ENCODE results near the gene COMMD2.

COMMD2 gene

DNA sequence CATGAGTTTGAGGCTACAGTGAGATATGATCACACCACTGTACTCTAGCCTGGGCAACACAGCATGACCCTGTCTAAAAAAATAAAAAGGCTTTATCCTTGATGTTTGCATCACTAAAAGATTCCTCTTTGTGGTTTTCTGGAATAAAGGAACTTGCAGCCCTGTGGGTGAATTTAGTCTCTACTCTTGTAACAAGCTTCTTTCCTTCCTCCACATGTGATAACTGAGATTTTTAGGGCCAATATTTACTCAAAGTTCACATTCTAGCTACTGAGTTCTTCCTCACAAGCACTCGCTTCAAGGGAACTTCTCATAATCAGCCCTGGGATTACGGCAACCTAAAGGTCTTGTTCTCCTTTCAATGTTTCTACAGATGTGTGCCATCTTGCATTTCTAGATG, 24.6 kb downstream of the COMMD2 start:
- no peak for DNase-seq (ENCODE audit: low read depth in 2 of 2)
- no peak for TF ChIP-seq CTCF (IDR thresholded peaks at IDR 0.05; ENCODE audit: low read depth, low read length)
- no peak overlapping the region for H3K4me3 ChIP-seq (replicated peaks in 1 of 2; ENCODE audit: low read depth in 2 of 2, low read length in 2 of 2)

GRCh38 chr3:149726716-149727407, 25.4 kb downstream of the COMMD2 start:
- TF ChIP-seq CTCF (IDR thresholded peaks at IDR 0.05; ENCODE audit: low read depth, low read length), result no peak
- DNase-seq (ENCODE audit: low read depth in 2 of 2), result peak in 1 of 2 donors; percentile 4
- H3K4me3 ChIP-seq (replicated peaks in 1 of 2; ENCODE audit: low read depth in 2 of 2, low read length in 2 of 2), result no peak overlapping the region

DNA sequence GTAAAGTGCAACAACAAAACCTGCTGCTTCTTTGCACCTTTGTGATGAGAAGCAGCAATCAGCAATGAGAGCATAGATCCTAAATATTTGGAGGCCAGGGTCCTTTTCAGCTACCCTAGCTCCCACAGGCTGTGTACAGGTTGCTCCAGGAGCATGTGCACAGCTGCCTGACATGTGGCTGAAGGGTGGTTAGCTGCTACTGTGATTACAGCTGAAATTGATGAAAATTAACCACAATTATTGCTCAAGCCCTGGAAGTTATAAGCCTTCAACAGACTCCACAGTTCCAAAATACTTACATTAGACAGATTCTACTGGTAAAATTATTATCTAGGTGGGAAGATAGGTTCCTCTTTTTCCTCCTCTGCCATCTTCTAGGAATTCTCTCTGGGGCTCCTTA, 28.5 kb downstream of the COMMD2 start:
- H3K4me3 ChIP-seq (replicated peaks in 1 of 2; ENCODE audit: low read depth in 2 of 2, low read length in 2 of 2), result no peak overlapping the region
- no peak for DNase-seq (ENCODE audit: low read depth in 2 of 2)
- TF ChIP-seq CTCF (IDR thresholded peaks at IDR 0.05; ENCODE audit: low read depth, low read length), result no peak

GRCh38 chr3:149720918-149721317, 31.4 kb downstream of the COMMD2 start:
- no peak for DNase-seq (ENCODE audit: low read depth in 2 of 2)

GRCh38 chr3:149717391-149718056, 34.8 kb downstream of the COMMD2 start:
- peak; percentile 70 for TF ChIP-seq CTCF (IDR thresholded peaks at IDR 0.05; ENCODE audit: low read depth, low read length)
- DNase-seq (ENCODE audit: low read depth in 2 of 2), result peak; percentile 90 to 92
- H3K4me3 ChIP-seq (replicated peaks in 1 of 2; ENCODE audit: low read depth in 2 of 2, low read length in 2 of 2), result no peak overlapping the region

More at GRCh38 chr3:149720918-149721317, 31.4 kb downstream of the COMMD2 start:
- H3K4me3 ChIP-seq (replicated peaks in 1 of 2; ENCODE audit: low read depth in 2 of 2, low read length in 2 of 2), result no peak overlapping the region
- TF ChIP-seq CTCF (IDR thresholded peaks at IDR 0.05; ENCODE audit: low read depth, low read length), result no peak

- H3K4me3 ChIP-seq (replicated peaks in 1 of 2; ENCODE audit: low read depth in 2 of 2, low read length in 2 of 2), result no peak overlapping the region
- TF ChIP-seq CTCF (IDR thresholded peaks at IDR 0.05; ENCODE audit: low read depth, low read length), result no peak
- DNase-seq (ENCODE audit: low read depth in 2 of 2), result no peak
Observed at GRCh38 chr3:149716984-149717383, 35.3 kb downstream of the COMMD2 start.

Data from cardiac fibroblast (primary cell).